TTC549 (cell line): Measurements from ENCODE around the gene MVK.

Experiments
- FAIRE-seq: peaks from 2 replicates; lab custom pipeline; 2012; peaks lifted over from hg19 to GRCh38; lab: Jason Lieb, UNC

MVK gene

GRCh38 chr12:109609342-109609741 lies 35.7 kb downstream of the MVK start:
- FAIRE-seq: no peak

GRCh38 chr12:109610523-109610922 lies 36.9 kb downstream of the MVK start:
- no peak for FAIRE-seq

- FAIRE-seq: no peak
These were observed 37.6 kb downstream of the MVK start for GRCh38 chr12:109611223-109611622.

GRCh38 chr12:109612003-109612402 lies 38.4 kb downstream of the MVK start:
- no peak for FAIRE-seq

GRCh38 chr12:109612975-109613502 lies 39.4 kb downstream of the MVK start:
- no peak for FAIRE-seq

- FAIRE-seq: no peak
These were observed 40.3 kb downstream of the MVK start for GRCh38 chr12:109613649-109614455.

- no peak for FAIRE-seq
These were observed 42.1 kb downstream of the MVK start for GRCh38 chr12:109615556-109616229.

GRCh38 chr12:109617491-109617890 lies 43.9 kb downstream of the MVK start:
- FAIRE-seq: no peak

GRCh38 chr12:109618082-109618481 lies 44.5 kb downstream of the MVK start:
- no peak for FAIRE-seq

GRCh38 chr12:109619002-109619604 lies 45.5 kb downstream of the MVK start:
- no peak for FAIRE-seq

GRCh38 chr12:109621211-109621694 lies 47.7 kb downstream of the MVK start:
- FAIRE-seq: no peak

- FAIRE-seq: no peak
These were observed 48.3 kb downstream of the MVK start for GRCh38 chr12:109621901-109622364.

- no peak for FAIRE-seq
These were observed 50.9 kb downstream of the MVK start for GRCh38 chr12:109624467-109624866.

- FAIRE-seq: no peak
These were observed 51.6 kb downstream of the MVK start for GRCh38 chr12:109625131-109625559.

- FAIRE-seq: no peak
These were observed 52.3 kb downstream of the MVK start for GRCh38 chr12:109625749-109626377.

- FAIRE-seq: no peak
These were observed 53.0 kb downstream of the MVK start for GRCh38 chr12:109626378-109627115.

- FAIRE-seq: no peak
These were observed 54.0 kb downstream of the MVK start for GRCh38 chr12:109627633-109628032.

GRCh38 chr12:109630107-109630506 lies 56.5 kb downstream of the MVK start:
- FAIRE-seq: no peak

- FAIRE-seq: no peak
These were observed 57.2 kb downstream of the MVK start for GRCh38 chr12:109630815-109631214.

GRCh38 chr12:109631302-109631701 lies 57.7 kb downstream of the MVK start:
- FAIRE-seq: no peak

- no peak for FAIRE-seq
These were observed 58.2 kb downstream of the MVK start for GRCh38 chr12:109631751-109632150.

- FAIRE-seq: no peak
These were observed 58.7 kb downstream of the MVK start for GRCh38 chr12:109632342-109632741.
